Activated T-cell treated with anti-CD3 and anti-CD28 coated beads for 24 hours (primary cell): ENCODE results near the gene ZBTB24.
"Not testable (repeated sequence)": the region's sequence is repeated elsewhere in the genome, so short reads cannot be mapped to it uniquely, and the experiment has no call there.

Experiments used
- DNase-seq: peaks from one replicate; pipeline ENCODE4 v3.0.0-alpha.2; 2020; ENCODE audit warnings: low read depth

The ZBTB24 gene

DNA sequence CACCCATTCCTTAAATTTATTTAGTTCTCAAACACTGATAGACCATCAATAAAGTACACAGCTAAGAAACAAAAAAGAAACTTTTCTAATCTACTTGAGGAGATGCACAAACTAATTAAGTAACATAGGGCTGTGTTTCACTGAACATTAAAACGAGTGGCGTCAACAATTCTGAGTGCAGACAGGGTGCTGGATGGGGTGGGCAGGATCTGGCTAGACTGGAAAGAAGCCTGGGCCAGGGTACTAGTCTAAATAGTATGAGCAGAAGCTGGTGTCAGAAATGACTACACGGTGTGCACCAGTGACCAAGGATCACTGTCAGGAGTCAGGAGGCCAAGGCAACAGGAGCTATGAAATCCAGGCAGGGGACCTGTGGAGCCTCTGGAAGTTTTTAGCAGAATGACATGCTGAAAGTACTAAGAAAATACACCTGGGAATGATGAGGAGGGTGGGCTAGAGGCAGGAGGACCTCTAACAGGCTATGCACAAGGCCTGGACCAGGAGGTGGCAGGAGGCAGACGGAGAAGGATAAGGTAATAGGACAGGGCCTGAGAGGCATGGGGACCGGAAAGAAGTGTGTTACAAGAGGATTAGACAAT, 13.3 kb downstream of the ZBTB24 start:
- no peak for DNase-seq

DNA sequence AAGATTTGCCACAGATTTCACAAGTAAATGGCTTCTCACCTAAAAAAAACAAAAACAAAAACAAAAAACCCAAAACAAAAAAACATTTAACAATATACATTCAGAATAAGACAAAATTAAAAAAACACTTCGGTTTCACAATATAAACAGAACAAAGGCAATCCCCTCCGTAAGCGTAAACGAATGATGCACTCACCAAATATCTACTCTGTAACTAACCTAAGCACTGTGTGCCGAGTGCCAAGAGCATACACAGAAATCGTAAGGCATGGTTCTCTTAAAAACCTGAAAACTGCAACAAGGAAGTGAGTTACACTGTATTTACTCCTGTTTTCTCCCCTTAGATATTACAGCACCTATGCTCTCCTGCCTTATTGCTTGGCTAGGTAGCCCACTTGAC, 15.3 kb downstream of the ZBTB24 start:
- DNase-seq: no peak

- no peak for DNase-seq
Observed at GRCh38 chr6:109466212-109466923, 16.7 kb downstream of the ZBTB24 start.

DNA sequence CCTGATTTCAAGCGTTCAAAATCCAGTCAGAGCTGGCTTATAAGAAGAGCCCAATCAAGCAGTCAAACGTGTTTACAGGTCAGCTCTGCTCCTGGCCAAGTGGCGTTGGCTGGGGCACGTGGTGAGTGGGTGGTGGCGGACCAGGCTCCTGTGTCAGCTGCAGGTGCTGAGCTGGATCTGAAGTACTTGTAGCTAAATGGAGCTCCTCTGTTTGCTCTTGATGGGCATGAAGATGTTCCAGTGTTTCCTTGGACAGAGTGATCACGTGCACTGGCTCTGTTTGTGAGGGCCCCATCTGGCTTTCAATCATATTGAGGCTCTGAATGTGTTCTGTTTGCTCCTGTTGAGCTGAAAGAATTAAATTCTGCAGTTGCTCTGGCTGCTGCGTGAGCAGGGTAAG, 17.2 kb downstream of the ZBTB24 start:
- no peak for DNase-seq

- no peak for DNase-seq
Observed at GRCh38 chr6:109461733-109462526, 21.1 kb downstream of the ZBTB24 start.

DNA sequence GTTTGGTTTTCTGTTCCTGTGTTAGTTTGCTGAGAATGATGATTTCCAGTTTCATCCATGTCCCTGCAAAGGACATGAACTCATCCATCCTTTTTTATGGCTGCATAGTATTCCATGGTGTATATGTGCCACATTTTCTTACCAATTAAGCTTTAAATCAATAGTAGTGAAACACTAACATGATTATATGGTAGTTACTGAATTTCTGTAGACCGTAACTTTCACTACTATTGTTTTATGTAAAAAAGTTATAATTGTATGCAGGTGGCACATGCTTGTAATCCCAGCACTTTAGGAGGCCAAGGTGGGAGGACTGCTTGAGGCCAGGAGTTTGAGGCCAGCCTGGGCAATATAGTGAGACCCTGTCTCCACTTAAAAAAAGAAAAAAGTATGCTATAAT, 21.8 kb downstream of the ZBTB24 start:
- not testable (repeated sequence) for DNase-seq

GRCh38 chr6:109460161-109460829, 22.7 kb downstream of the ZBTB24 start:
- no peak for DNase-seq

GRCh38 chr6:109458774-109459531, 24.1 kb downstream of the ZBTB24 start:
- no peak for DNase-seq

- no peak for DNase-seq
Observed at GRCh38 chr6:109457562-109457996, 25.4 kb downstream of the ZBTB24 start.

DNA sequence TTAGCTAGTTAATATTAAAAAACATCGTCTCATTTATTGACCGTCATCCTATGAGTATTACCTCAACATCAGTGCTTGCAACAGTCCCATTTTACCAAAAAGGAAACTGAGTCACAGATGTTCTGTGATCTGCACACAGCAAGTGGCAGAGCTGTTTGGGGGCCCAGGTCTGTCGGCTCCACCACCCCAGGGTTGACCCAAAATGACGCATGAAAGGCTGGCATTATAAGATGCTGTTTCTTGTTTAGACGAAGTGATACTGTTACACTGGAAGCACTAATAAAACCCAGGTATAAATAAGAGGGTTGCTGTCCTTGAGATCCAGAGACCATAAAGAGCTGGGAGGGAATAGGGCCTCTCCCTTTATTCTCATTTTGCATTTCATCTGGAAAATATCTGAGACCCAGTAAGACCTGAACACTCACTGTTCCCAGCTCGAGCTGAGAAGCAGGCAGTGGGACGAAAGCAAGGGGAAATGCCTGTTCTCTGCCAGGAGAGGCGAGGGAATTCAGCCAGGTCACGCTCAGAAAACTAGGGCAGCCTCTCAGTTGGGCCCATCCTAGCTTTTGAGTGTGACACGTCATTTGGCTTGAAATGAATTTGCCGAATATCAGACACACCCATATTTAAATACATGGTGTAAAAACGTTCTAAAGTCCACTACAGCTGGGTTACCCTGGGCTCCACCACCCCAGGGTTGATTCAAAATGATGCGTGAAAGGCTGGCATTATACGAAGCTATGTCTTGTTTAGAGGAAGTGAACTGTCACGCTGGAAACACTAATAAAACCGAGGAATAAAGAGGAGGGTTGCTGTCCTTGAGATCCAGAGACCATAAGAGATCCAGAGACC, 26.1 kb downstream of the ZBTB24 start:
- DNase-seq: no peak

GRCh38 chr6:109456111-109456583, 26.9 kb downstream of the ZBTB24 start:
- no peak for DNase-seq

- peak; percentile 46 for DNase-seq
Observed at GRCh38 chr6:109455437-109456110, 27.4 kb downstream of the ZBTB24 start, which contains the start of gene MICAL1. Gene MICAL1, minus strand, starts transcription at chr6:109455772. Its CDS starts 1,576 bp downstream, at chr6:109454196.

DNA sequence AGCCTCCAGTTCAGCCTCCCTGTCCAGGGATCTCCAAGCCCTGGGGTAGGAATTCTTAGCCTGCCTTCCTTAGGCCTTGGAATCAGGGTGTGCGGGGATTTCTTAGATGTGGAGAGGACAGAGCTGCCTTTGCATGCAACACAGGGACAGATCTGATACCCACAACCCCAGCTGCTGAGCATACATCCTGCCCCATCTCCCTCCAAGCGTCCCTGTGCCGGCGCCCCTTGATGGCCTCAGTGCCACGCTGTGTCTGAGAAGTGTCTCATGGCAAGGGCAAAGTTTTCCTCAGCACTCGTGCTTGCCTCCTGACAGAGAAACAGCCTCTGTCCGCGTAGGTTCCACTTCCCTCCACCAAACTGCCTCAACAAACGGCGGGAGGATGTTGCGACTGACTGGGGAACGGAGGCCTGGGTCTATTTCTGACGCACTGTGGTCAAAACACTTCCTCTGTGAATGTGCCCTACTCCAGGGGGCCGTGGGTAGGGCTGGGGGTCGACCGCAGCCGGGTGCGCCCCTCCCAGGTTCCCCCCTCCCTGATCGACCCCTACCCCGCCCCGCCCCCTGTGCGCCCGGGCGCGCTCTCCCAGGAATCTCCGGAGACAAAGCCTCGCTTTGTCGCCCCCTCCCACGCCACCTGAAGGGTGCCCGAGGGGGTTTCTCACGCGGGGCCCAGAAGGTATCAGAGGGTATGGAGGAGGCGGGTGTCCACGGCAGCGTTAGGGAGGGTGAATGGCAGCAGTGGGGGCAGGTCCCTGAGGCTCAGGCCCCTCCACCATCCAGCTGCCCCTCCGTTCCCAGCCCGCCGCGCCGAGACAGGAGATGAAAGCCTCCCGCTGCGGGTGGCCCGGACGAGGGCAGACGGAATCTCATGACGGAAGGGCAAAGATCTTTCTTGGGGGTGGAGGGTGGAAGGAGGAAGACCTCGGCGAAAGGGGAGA, 28.3 kb downstream of the ZBTB24 start:
- DNase-seq: peak; percentile 52

GRCh38 chr6:109453594-109454495, 29.2 kb downstream of the ZBTB24 start:
- DNase-seq: no peak

DNA sequence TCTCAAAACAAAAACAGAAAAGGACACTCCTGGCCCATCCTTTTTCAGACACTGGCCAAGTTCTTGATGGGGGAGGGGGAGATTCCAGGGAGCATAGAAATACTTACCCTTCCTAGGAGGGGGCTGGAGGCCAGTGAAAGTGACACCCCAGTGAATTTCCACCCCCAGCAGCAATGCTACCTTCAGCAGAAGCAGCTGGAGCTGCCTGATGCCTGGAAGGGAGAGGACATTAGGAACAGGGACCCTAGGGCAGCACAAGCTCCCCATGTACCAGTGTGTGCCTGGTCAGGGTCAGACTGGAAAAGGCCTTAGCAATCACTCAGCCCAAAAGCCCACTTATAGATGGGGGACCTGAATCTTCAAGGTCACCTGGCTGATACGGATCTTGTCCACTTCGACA, 29.9 kb downstream of the ZBTB24 start:
- DNase-seq: no peak

DNA sequence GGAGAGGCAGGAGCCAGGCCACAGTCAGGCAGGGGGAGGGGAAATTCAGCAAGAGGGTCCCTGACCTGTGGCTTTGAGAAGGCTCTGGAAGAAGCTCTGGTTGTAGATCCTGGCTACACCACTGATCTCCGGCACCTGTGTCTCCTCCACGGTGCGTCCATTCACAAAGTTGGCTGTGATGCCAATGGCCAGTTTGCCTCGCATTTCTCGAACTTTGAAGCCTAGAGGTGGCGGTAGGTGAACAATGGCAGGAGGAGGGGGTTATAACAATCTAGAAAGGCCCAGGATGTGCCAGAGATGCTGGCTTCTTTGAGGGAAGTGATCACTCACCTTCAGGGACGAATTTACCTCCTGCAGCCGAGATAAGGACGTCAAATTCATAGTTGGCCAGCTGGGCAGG, 30.8 kb downstream of the ZBTB24 start:
- no peak for DNase-seq

- no peak for DNase-seq
Observed at GRCh38 chr6:109451376-109451775, 31.6 kb downstream of the ZBTB24 start.

- no peak for DNase-seq
Observed at GRCh38 chr6:109450801-109451200, 32.2 kb downstream of the ZBTB24 start.
